HepG2 (cell line): Measurements from ENCODE around the gene VPS29. TPM values are rescaled to one million over a fixed set of nuclear protein-coding genes. Genes with fewer than 3 reads are reported as not detected.

ENCODE experiments used
- FOXK1 ChIP-seq: sonication (generic); formaldehyde crosslinking; IDR thresholded peaks from 2 replicates; pipeline ENCODE4 v1.4.0; 2020; ENCODE audit warnings: low read depth, missing genetic modification reagents, borderline replicate concordance
- HNF4G ChIP-seq, 2 experiments: sonication (generic) in 1 of 2; formaldehyde crosslinking in 1 of 2; IDR thresholded peaks; 2 replicates each; pipeline versions ENCODE4 v1.4.0 to v1.6.1; 2011 to 2020; ENCODE audit warnings: borderline replicate concordance in 2 of 2, low read depth in 2 of 2, mild to moderate bottlenecking in 2 of 2, low read length in 1 of 2, missing genetic modification reagents in 1 of 2, moderate library complexity in 1 of 2
- MAFF ChIP-seq: IDR thresholded peaks from 2 replicates; pipeline ENCODE4 v1.6.1; 2011; ENCODE audit warnings: low read depth, low read length, improper control_type of control experiment
- PCBP2 ChIP-seq: fragments of 200-400 bp; formaldehyde crosslinking; optimal IDR thresholded peaks from 2 replicates; pipeline ENCODE3; 2018; ENCODE audit warnings: low read length, low read depth; ENCODE audit not compliant: poor library complexity, severe bottlenecking
- RARA ChIP-seq: IDR thresholded peaks from 2 replicates; pipeline ENCODE4 v1.6.1; 2016; ENCODE audit warnings: missing genetic modification reagents, missing compliant biosample characterization
- RBM22 ChIP-seq: fragments of 200-400 bp; formaldehyde crosslinking; optimal IDR thresholded peaks from 2 replicates; pipeline ENCODE3; 2017; ENCODE audit warnings: mild to moderate bottlenecking, low read length, moderate library complexity
- TEAD3 ChIP-seq: optimal IDR thresholded peaks from 2 replicates; pipeline ENCODE3; 2016; ENCODE audit warnings: borderline replicate concordance
- ZGPAT ChIP-seq: IDR thresholded peaks from 2 replicates; pipeline ENCODE4 v1.6.1; 2016; ENCODE audit warnings: mild to moderate bottlenecking
- ZNF605 ChIP-seq: sonication (generic); formaldehyde crosslinking; IDR thresholded peaks from 2 replicates; pipeline ENCODE4 v1.8.0; 2022; ENCODE audit warnings: mild to moderate bottlenecking, missing genetic modification reagents
- ZZZ3 ChIP-seq: sonication (generic); formaldehyde crosslinking; IDR thresholded peaks from 2 replicates; pipeline ENCODE4 v1.4.0; 2020; ENCODE audit warnings: missing genetic modification reagents, mild to moderate bottlenecking, borderline replicate concordance
- polyA plus RNA-seq, 8 experiments: library from polyadenylated mRNA; depleted of rRNA in 3 of 8; stranded (reverse) in 7 of 8; unstranded in 1 of 8; fragments of >200 nt; fragmentation: Illumina TruSeq in 4 of 8; extraction: Trizol in 4 of 8; gene quantifications; 2 replicates each; pipeline versions ENCODE4 v1.2.1 to v1.2.3, GENCODE V29; 2011 to 2016; ENCODE audit warnings: low read depth in 4 of 8, missing spikeins in 1 of 8, mixed read lengths in 1 of 8; ENCODE audit not compliant: insufficient read depth in 1 of 8
- total RNA-seq, 5 experiments: library from RNA; depleted of rRNA; stranded (reverse); fragments of >200 nt; fragmentation: Illumina TruSeq; extraction: Trizol; gene quantifications; 2 replicates each; pipeline ENCODE4 v1.2.3, GENCODE V29; 2016; ENCODE audit warnings: low read depth in 1 of 5
- TF ChIP-seq, protein P1 (sequence below): sonication (generic); formaldehyde crosslinking; conservative IDR thresholded peaks from 2 replicates; pipeline ENCODE4 v1.4.0; 2020; ENCODE audit warnings: mild to moderate bottlenecking, missing genetic modification reagents, moderate library complexity
- TF ChIP-seq, protein P2 (sequence below): IDR thresholded peaks from 2 replicates; pipeline ENCODE4 v1.6.1; 2012; ENCODE audit warnings: low read depth, low read length, improper control_type of control experiment
- TF ChIP-seq, protein P3 (sequence below): sonication (generic); formaldehyde crosslinking; IDR thresholded peaks from 2 replicates; pipeline ENCODE4 v1.5.1; 2020; ENCODE audit warnings: mild to moderate bottlenecking, missing genetic modification reagents, borderline replicate concordance
- TF ChIP-seq, protein P4 (sequence below): IDR thresholded peaks from 2 replicates; pipeline ENCODE4 v1.6.1; 2016; ENCODE audit warnings: low read depth

The VPS29 gene
- total and polyA plus RNA-seq, 2 of the 13 experiments (the other 11 are each of a cell fraction or from before 2014, with no cell fraction given) = 107 to 114 TPM

GRCh38 chr12:110533607-110534006, 31.7 kb upstream of the VPS29 start (continued):
- TF ChIP-seq ZZZ3 (CRISPR knock-in tag) = no peak
- no peak for TF ChIP-seq PCBP2
- 0 out of 2 replicates have a peak, but pooled peaks have one; percentile 12 for TF ChIP-seq MAFF
- TF ChIP-seq, protein P1, sequence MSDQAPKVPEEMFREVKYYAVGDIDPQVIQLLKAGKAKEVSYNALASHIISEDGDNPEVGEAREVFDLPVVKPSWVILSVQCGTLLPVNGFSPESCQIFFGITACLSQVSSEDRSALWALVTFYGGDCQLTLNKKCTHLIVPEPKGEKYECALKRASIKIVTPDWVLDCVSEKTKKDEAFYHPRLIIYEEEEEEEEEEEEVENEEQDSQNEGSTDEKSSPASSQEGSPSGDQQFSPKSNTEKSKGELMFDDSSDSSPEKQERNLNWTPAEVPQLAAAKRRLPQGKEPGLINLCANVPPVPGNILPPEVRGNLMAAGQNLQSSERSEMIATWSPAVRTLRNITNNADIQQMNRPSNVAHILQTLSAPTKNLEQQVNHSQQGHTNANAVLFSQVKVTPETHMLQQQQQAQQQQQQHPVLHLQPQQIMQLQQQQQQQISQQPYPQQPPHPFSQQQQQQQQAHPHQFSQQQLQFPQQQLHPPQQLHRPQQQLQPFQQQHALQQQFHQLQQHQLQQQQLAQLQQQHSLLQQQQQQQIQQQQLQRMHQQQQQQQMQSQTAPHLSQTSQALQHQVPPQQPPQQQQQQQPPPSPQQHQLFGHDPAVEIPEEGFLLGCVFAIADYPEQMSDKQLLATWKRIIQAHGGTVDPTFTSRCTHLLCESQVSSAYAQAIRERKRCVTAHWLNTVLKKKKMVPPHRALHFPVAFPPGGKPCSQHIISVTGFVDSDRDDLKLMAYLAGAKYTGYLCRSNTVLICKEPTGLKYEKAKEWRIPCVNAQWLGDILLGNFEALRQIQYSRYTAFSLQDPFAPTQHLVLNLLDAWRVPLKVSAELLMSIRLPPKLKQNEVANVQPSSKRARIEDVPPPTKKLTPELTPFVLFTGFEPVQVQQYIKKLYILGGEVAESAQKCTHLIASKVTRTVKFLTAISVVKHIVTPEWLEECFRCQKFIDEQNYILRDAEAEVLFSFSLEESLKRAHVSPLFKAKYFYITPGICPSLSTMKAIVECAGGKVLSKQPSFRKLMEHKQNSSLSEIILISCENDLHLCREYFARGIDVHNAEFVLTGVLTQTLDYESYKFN (CRISPR knock-in tag) = peak; percentile 53; the same call in 1 of the 2 replicates
- TF ChIP-seq ZNF605 = no peak
- peak; percentile 34 for TF ChIP-seq TEAD3
- peak; percentile 28; the same call in 1 of the 2 replicates for TF ChIP-seq RARA
- TF ChIP-seq ZGPAT (CRISPR knock-in tag) = no peak
- TF ChIP-seq, protein P2, sequence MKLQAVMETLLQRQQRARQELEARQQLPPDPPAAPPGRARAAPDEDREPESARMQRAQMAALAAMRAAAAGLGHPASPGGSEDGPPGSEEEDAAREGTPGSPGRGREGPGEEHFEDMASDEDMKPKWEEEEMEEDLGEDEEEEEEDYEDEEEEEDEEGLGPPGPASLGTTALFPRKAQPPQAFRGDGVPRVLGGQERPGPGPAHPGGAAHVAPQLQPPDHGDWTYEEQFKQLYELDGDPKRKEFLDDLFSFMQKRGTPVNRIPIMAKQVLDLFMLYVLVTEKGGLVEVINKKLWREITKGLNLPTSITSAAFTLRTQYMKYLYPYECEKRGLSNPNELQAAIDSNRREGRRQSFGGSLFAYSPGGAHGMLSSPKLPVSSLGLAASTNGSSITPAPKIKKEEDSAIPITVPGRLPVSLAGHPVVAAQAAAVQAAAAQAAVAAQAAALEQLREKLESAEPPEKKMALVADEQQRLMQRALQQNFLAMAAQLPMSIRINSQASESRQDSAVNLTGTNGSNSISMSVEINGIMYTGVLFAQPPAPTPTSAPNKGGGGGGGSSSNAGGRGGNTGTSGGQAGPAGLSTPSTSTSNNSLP = 0 out of 2 replicates have a peak, but pooled peaks have one; percentile 33
- TF ChIP-seq, protein P3, sequence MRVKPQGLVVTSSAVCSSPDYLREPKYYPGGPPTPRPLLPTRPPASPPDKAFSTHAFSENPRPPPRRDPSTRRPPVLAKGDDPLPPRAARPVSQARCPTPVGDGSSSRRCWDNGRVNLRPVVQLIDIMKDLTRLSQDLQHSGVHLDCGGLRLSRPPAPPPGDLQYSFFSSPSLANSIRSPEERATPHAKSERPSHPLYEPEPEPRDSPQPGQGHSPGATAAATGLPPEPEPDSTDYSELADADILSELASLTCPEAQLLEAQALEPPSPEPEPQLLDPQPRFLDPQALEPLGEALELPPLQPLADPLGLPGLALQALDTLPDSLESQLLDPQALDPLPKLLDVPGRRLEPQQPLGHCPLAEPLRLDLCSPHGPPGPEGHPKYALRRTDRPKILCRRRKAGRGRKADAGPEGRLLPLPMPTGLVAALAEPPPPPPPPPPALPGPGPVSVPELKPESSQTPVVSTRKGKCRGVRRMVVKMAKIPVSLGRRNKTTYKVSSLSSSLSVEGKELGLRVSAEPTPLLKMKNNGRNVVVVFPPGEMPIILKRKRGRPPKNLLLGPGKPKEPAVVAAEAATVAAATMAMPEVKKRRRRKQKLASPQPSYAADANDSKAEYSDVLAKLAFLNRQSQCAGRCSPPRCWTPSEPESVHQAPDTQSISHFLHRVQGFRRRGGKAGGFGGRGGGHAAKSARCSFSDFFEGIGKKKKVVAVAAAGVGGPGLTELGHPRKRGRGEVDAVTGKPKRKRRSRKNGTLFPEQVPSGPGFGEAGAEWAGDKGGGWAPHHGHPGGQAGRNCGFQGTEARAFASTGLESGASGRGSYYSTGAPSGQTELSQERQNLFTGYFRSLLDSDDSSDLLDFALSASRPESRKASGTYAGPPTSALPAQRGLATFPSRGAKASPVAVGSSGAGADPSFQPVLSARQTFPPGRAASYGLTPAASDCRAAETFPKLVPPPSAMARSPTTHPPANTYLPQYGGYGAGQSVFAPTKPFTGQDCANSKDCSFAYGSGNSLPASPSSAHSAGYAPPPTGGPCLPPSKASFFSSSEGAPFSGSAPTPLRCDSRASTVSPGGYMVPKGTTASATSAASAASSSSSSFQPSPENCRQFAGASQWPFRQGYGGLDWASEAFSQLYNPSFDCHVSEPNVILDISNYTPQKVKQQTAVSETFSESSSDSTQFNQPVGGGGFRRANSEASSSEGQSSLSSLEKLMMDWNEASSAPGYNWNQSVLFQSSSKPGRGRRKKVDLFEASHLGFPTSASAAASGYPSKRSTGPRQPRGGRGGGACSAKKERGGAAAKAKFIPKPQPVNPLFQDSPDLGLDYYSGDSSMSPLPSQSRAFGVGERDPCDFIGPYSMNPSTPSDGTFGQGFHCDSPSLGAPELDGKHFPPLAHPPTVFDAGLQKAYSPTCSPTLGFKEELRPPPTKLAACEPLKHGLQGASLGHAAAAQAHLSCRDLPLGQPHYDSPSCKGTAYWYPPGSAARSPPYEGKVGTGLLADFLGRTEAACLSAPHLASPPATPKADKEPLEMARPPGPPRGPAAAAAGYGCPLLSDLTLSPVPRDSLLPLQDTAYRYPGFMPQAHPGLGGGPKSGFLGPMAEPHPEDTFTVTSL = peak; percentile 65; the same call in 1 of the 2 replicates
- TF ChIP-seq, protein P4, sequence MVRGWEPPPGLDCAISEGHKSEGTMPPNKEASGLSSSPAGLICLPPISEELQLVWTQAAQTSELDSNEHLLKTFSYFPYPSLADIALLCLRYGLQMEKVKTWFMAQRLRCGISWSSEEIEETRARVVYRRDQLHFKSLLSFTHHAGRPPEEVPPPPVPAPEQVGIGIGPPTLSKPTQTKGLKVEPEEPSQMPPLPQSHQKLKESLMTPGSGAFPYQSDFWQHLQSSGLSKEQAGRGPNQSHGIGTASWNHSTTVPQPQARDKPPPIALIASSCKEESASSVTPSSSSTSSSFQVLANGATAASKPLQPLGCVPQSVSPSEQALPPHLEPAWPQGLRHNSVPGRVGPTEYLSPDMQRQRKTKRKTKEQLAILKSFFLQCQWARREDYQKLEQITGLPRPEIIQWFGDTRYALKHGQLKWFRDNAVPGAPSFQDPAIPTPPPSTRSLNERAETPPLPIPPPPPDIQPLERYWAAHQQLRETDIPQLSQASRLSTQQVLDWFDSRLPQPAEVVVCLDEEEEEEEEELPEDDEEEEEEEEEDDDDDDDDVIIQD = peak; percentile 63; the same call in 1 of the 2 replicates
- TF ChIP-seq RBM22 = peak; percentile 62
- peak; percentile 38; the same call in 1 of the 2 replicates for TF ChIP-seq HNF4G (IDR thresholded peaks at IDR 0.05; ENCODE audit: borderline replicate concordance, low read depth, low read length)
- no peak for TF ChIP-seq HNF4G (CRISPR knock-in tag; IDR thresholded peaks at IDR 0.05; ENCODE audit: borderline replicate concordance, low read depth)
- peak; percentile 41; the same call in 1 of the 2 replicates for TF ChIP-seq FOXK1 (CRISPR knock-in tag)
